Activated naive CD4-positive, alpha-beta T cell treated with anti-CD3 and anti-CD28 coated beads for 36 hours (primary cell): Measurements from ENCODE around the gene IRAG1. TPM values are rescaled to one million over a fixed set of nuclear protein-coding genes. Genes with fewer than 3 reads are reported as not detected.

Experiments used
- CTCF ChIA-PET: fragments of 350-600 bp; sonication (Branson Sonifier 250); formaldehyde crosslinking; loops from one replicate; lab custom pipeline; 2021; ENCODE audit warnings: antibody characterized with exemption; lab: Charles Lee
- DNase-seq: peaks from one replicate; pipeline ENCODE4 v3.0.0-alpha.2; 2020
- H3K27ac Mint-ChIP-seq: one replicate; pipeline ENCODE4 v1.8.0; 2021; ENCODE audit warnings: mild to moderate bottlenecking, mixed read lengths
- H3K27me3 Mint-ChIP-seq: one replicate; pipeline ENCODE4 v1.8.0; 2021; ENCODE audit warnings: low read depth, mixed read lengths
- H3K36me3 Mint-ChIP-seq: one replicate; pipeline ENCODE4 v1.8.0; 2021; ENCODE audit warnings: low read depth, mixed read lengths
- H3K4me1 Mint-ChIP-seq: one replicate; pipeline ENCODE4 v1.8.0; 2021; ENCODE audit warnings: low read depth, mixed read lengths
- H3K4me3 Mint-ChIP-seq: one replicate; pipeline ENCODE4 v1.8.0; 2021; ENCODE audit warnings: mild to moderate bottlenecking, moderate library complexity, mixed read lengths
- H3K9me3 Mint-ChIP-seq: one replicate; pipeline ENCODE4 v1.8.0; 2021; ENCODE audit warnings: mixed read lengths
- intact Hi-C: fragments of 100-400 bp; cut with micrococcal nuclease; formaldehyde crosslinking; loops from one replicate; pipeline ENCODE4 v1.15.1; 2023
- total RNA-seq, 2 experiments: library from RNA; stranded (reverse); gene quantifications; one replicate each; pipeline ENCODE4 v1.2.3, GENCODE V29; 2021

IRAG1 gene
- total RNA-seq, 2 experiments from 2014 or later = not detected

DNA sequence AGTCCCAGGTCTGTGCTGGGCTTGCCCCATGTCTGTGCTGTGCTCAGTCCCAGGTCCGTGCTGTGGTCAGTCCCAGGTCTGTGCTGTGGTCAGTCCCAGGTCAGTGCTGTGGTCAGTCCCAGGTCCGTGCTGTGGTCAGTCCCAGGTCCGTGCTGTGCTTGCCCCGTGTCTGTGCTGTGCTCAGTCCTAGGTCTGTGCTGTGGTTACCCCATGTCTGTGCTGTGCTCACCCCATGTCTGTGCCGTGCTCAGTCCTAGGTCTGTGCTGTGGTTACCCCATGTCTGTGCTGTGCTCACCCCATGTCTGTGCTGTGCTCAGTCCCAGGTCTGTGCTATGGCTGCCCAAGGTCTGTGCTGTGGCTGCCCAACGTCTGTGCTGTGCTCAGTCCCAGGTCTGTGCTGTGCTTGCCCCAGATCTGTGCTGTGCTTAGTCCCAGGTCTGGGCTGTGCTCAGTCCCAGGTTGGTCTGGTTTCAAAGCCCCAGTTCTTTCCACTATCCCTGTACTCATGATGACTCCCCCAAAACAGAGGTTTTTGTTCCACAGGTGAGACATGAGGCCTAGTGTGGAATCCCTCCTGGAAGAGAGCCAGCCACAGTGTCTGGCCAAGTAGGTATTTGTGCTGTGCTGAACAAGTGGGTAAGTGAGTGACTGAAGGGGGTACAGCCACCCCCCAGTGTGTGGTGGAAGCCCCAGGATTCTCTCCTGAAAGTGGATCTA is 34.8 kb downstream of the IRAG1 start:
- Mint-ChIP-seq H3K27me3 (no peaks in the 10 kb centered on the region), H3K9me3 (no peaks in the 10 kb centered on the region), H3K4me3 (no peak overlapping the region), H3K27ac (no peak overlapping the region), H3K4me1 (peaks cover 6% of the 10 kb centered on the region), H3K36me3 (no peaks in the 10 kb centered on the region)
- DNase-seq = no peak
- CTCF ChIA-PET = interaction anchor here (1.2 kb wide), 1 partner anchor 12 kb away, joined by 5 read pairs; no protein-coding TSS in a partner anchor
- intact Hi-C loops = no loop called here

DNA sequence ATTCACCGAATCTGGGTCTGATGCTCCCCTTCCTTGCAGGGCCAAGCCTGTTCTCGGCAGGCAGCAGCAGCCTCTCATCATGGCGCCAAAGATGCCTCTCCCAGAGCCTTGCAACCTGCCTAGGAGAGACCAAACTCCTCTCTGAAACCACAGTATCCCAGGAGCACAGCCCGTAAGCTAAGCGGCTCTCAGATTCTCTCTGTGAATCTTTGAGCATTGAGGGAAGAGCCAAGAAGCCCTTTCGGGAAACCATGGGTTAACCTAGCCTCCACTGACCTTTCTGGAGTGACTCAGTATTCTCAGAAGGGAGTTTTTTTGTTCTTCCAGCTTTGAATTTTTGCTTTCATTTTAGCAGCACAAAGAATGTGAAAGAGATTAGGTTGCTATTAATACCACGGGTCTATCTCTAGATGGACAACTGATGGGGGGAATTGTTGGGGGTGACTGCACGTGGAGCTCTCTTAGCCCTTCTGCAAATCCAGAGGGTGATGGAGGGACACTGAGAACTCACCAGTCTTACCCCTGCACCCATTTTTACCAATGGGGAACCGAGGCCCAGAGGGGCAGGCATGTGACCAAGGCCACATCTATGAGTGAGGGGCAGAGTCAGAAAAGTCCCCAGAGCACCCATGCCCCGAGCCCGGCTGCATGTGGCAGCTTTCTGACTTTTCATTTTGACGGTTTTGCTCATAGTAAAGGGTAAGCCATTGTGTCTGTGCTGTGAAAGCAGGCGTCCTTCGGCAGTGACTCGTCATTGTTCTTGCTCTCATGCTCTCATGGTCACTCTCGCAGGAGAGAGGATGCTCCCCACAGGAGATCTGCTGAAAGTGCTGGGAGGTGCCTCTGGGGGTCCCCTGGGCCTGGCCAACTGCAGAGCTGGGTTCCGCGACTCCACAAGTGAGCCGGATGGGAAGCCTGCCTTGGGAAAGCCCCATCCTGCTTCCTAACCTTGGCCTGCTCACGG is 36.0 kb downstream of the IRAG1 start:
- H3K9me3 Mint-ChIP-seq = no peaks in the 10 kb centered on the region
- H3K4me3 Mint-ChIP-seq = no peak overlapping the region
- H3K27ac Mint-ChIP-seq = no peak overlapping the region
- CTCF ChIA-PET = interaction anchor here (0.8 to 1.2 kb wide), 2 partner anchors 9 to 11 kb away, joined by 3 to 5 read pairs; no protein-coding TSS in a partner anchor
- no peaks in the 10 kb centered on the region for H3K36me3 Mint-ChIP-seq
- H3K4me1 Mint-ChIP-seq = peaks cover 6% of the 10 kb centered on the region
- no peaks in the 10 kb centered on the region for H3K27me3 Mint-ChIP-seq
- no peak for DNase-seq
- intact Hi-C loops = no loop called here

DNA sequence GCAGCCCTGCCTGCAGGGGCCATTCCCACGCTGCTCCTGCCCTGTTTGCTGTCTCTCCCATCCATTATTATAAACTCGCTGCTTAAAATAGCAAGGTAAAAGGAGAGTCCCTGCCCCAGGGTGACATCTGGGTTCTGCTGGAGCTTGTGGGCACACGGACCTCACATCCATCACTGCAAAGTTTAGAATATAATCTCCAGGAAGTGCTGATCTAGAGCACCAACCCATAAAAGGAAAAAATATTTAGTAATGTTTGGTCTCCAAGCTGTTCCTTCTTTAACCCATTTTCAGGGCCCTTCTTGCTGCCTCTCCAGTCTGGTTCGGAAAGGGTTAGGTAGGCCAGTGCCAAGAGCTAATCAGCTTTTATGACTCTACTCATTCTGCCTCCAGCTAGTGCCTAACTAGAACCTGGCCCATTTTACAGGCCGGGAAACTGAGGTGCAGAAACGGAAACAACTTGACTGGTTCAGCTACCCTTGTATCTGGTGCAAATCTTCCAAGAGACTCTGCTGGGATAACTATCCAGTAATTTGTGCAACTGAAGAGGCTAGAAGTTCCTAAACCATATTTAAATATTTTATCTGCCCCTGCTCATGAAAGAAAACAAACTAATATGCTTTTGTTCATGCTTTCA is 37.5 kb downstream of the IRAG1 start:
- Mint-ChIP-seq H3K27ac (no peak overlapping the region), H3K27me3 (no peaks in the 10 kb centered on the region), H3K9me3 (no peaks in the 10 kb centered on the region), H3K4me1 (peaks cover 6% of the 10 kb centered on the region), H3K4me3 (no peak overlapping the region), H3K36me3 (no peaks in the 10 kb centered on the region)
- no peak for DNase-seq
- intact Hi-C loops = no loop called here
- CTCF ChIA-PET = interaction anchor here (0.6 to 4.6 kb wide), 8 partner anchors 9 to 250 kb away, joined by 3 to 52 read pairs (median 3); no protein-coding TSS in a partner anchor

DNA sequence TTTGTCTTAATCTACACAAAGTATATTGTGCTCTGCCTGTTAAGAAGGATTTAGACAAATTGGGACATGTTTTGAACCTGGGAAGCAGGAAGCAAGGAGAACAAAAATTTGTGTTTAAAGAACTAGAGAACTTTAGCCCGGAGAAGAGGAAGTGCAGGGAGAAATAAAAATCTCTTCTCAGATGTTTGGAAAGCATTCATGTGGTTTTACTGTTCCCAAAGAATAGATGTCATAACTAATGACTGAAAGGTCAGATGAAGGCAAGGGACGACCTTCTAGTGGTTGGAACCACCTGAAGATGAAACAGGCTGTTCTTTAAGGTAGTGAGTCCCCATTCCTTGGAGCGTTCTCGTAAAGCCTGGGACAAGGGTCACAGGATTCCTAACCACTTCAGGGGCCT is 38.3 kb downstream of the IRAG1 start:
- no peaks in the 10 kb centered on the region for H3K9me3 Mint-ChIP-seq
- H3K27ac Mint-ChIP-seq = no peak overlapping the region
- H3K27me3 Mint-ChIP-seq = no peaks in the 10 kb centered on the region
- no peak overlapping the region for H3K4me3 Mint-ChIP-seq
- intact Hi-C loops = no loop called here
- peaks cover 6% of the 10 kb centered on the region for H3K4me1 Mint-ChIP-seq
- H3K36me3 Mint-ChIP-seq = no peaks in the 10 kb centered on the region
- CTCF ChIA-PET = interaction anchor here (0.6 to 4.6 kb wide), 15 partner anchors 9 to 825 kb away, joined by 3 to 52 read pairs (median 4); no protein-coding TSS in a partner anchor
- DNase-seq = no peak

DNA sequence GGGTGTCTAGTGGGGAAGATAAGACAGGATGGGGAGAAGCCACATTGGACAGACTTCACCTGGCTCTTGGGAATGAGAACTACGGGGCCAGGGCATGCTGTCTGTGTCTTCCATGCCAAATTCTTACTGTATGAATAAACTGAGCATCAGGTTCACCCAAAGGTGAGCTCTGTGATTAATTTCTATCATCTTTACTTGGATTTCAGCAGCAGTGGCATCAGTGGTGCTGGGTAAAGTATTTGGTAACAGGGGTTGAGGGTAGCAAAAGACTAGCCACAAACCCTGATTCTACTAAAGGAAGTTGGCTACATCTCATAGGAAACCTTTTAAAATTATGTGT is 38.8 kb downstream of the IRAG1 start:
- Mint-ChIP-seq H3K36me3 (no peaks in the 10 kb centered on the region), H3K27ac (no peak overlapping the region), H3K9me3 (no peaks in the 10 kb centered on the region), H3K4me1 (peaks cover 6% of the 10 kb centered on the region), H3K4me3 (no peak overlapping the region), H3K27me3 (no peaks in the 10 kb centered on the region)
- intact Hi-C loops = loop anchor here (1.0 to 5.0 kb wide), 7 partner anchors 81 to 347 kb away; partner anchors contain the start of gene ADM
- no peak for DNase-seq
- CTCF ChIA-PET = interaction anchor here (0.6 to 4.6 kb wide), 20 partner anchors 10 to 825 kb away, joined by 3 to 52 read pairs (median 4); partner anchors contain the start of gene RNF141

DNA sequence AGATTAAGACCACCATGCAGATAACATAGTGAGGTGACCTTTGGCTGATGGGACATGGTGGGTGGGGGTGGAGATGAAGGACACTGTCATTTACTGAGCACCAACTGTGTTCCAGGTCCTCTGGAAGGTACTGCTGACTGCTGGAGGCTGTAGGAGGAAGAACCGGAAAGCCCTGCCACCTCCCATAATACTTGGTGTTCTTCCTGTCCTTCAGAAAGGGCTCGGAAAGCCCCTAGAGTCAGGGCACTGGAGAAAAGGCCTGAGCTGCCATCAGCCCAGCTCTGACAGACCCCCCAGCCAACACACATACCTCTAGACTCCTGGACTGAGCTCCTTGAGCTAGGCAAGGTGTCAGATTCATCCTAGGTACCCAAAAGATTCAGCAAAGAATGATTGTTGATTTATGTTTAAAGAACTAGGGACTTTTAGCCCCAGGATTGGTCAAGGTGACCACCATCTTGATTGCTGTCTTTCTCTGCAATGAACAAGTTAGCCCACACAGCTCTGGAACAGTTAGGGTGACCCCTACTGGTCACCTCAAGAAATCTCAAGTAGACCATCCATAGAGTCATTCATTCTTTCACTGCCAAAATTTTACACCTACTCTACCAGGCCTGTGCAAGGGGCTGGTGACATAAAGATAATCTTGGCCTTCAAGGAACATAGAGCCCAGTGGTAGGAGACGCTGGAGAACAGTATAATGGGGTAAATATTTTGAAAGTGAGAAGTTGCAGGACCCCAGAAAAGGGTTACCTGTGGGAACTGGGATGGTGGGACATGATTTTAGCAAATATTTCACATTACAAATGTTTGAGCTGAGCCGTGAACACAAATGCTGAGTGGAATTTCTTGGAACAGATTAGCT is 39.4 kb downstream of the IRAG1 start:
- Mint-ChIP-seq H3K36me3 (no peaks in the 10 kb centered on the region), H3K9me3 (no peaks in the 10 kb centered on the region), H3K27me3 (no peaks in the 10 kb centered on the region), H3K4me3 (no peak overlapping the region), H3K27ac (no peak overlapping the region), H3K4me1 (peaks cover 5% of the 10 kb centered on the region)
- peak; percentile 48 for DNase-seq
- intact Hi-C loops = loop anchor here (1.0 to 5.0 kb wide), 7 partner anchors 81 to 347 kb away; partner anchors contain the start of gene ADM
- CTCF ChIA-PET = interaction anchor here (0.7 to 4.6 kb wide), 22 partner anchors 10 to 284 kb away, joined by 3 to 52 read pairs (median 4); partner anchors contain the start of gene RNF141

DNA sequence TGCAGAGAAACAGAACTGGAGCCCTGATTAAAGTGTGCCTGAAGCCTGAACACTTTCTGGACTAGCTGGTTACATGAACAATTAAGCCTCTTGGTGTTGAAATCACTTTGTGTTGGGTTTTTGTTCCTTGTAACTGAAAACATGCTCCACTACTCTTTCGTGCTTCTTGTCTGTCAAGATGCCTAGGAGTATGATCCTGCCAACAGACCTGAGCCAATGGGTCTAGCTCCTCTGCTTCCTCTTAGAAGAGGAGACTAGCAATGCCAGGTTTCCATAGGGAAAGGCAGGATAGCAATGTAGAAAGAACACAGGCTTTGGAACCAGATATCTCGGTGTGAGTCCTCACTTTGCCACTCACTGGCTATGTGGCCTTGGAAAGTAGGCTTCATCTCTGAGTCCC is 40.3 kb downstream of the IRAG1 start:
- CTCF ChIA-PET = interaction anchor here (0.6 to 4.6 kb wide), 11 partner anchors 10 to 250 kb away, joined by 3 to 52 read pairs (median 4); partner anchors contain the start of gene RNF141
- Mint-ChIP-seq H3K9me3 (no peaks in the 10 kb centered on the region), H3K27ac (no peak overlapping the region), H3K27me3 (no peaks in the 10 kb centered on the region), H3K4me3 (no peak overlapping the region), H3K36me3 (no peaks in the 10 kb centered on the region), H3K4me1 (peaks cover 3% of the 10 kb centered on the region)
- intact Hi-C loops = loop anchor here (5.0 kb wide), 2 partner anchors 141 to 346 kb away; partner anchors contain the start of gene ADM
- no peak for DNase-seq

DNA sequence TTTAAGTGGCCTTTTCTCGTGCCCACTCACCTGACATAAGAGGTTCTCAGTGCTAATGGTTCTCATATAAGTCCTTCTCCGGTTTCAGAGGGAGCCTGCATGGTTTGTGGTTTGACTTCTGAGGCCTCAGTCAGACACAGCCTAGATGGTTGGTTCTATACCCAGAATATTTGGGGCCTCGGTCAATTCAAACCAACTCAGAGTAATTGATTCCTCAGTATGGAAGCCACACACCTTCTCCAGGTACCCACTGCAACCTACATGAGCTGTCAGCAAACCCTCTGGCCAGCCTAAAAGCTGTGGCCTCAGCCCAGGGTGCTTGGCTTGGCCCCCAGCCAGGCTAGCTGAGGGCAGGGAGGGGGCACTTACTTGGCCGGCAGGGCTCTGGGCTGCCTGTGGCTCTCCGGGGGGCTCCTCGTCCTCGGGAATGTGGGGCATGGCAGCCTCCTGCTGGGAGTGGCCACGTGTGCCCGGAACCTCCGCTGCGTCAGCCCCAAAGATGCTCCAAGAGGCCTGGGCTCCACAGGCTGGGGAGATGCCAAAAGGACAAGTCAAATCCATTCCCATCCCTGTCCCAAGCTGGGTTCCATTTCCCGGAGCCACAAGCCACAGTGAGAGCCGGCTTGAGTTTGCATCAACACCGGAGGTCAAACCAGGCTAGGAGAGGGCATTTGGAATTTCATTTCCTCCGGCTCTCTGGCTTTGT is 41.7 kb downstream of the IRAG1 start:
- no peak overlapping the region for H3K27ac Mint-ChIP-seq
- no peaks in the 10 kb centered on the region for H3K4me1 Mint-ChIP-seq
- H3K4me3 Mint-ChIP-seq = no peak overlapping the region
- H3K36me3 Mint-ChIP-seq = no peaks in the 10 kb centered on the region
- CTCF ChIA-PET = interaction anchor here (1.2 to 1.5 kb wide), 2 partner anchors 140 to 246 kb away, joined by 4 to 6 read pairs; no protein-coding TSS in a partner anchor
- DNase-seq = no peak
- no peaks in the 10 kb centered on the region for H3K9me3 Mint-ChIP-seq
- no peaks in the 10 kb centered on the region for H3K27me3 Mint-ChIP-seq
- intact Hi-C loops = loop anchor here (5.0 kb wide), 2 partner anchors 140 to 345 kb away; partner anchors contain the start of gene ADM

DNA sequence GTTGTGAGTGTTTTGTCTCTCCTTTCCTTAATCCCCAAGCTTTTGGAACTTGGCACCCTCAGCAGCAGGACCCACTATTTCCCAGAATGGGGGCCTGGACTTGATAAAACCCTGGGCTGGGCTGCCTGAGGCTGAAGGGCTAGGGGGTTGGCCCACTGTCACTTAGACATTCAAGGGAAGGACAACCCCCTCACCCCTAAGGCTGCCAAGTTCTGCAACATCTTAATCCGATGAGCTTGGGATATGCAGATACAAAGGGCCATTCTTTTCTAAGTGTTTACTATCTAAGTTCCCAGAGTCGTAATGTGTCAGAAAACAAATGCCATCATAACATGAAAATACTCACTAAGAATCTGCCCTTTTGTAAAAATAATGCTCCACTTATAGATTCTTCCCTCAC is 42.9 kb downstream of the IRAG1 start:
- Mint-ChIP-seq H3K27me3 (no peaks in the 10 kb centered on the region), H3K27ac (no peak overlapping the region), H3K9me3 (no peaks in the 10 kb centered on the region), H3K4me3 (no peak overlapping the region), H3K36me3 (no peaks in the 10 kb centered on the region), H3K4me1 (no peaks in the 10 kb centered on the region)
- DNase-seq = no peak
- CTCF ChIA-PET = interaction anchor here (1.5 kb wide), 1 partner anchor 244 kb away, joined by 6 read pairs; no protein-coding TSS in a partner anchor
- intact Hi-C loops = loop anchor here (5.0 kb wide), 2 partner anchors 138 to 343 kb away; partner anchors contain the start of gene ADM

DNA sequence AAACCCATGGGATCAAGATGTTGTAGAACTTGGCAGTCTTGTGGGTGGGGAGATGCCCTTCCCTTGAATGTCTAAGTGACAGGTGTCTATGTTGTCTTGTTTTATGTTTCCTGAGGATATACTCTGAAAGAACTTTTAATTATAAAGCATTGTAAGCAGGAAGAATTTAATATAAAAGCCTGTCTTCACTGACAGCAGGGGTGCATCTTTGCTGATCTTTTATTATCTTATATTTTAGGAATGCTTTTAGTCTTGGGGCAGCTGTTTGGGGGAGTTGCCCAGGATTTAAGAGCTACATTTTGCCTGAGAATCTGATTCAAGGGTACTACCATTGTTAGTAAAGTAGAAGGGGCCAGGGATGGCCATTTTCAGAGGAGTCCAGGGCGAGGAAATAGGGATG is 43.4 kb downstream of the IRAG1 start:
- H3K27me3 Mint-ChIP-seq = no peaks in the 10 kb centered on the region
- no peak overlapping the region for H3K27ac Mint-ChIP-seq
- no peak overlapping the region for H3K4me3 Mint-ChIP-seq
- CTCF ChIA-PET = interaction anchor here (1.2 to 1.6 kb wide), 3 partner anchors 87 to 244 kb away, joined by 4 to 6 read pairs (median 4); partner anchors contain the start of gene RNF141
- no peaks in the 10 kb centered on the region for H3K4me1 Mint-ChIP-seq
- intact Hi-C loops = loop anchor here (5.0 kb wide), 2 partner anchors 138 to 343 kb away; partner anchors contain the start of gene ADM
- DNase-seq = no peak
- H3K36me3 Mint-ChIP-seq = no peaks in the 10 kb centered on the region
- no peaks in the 10 kb centered on the region for H3K9me3 Mint-ChIP-seq
